ENCODE results near the gene NT5DC2.
A peak's percentile ranks its signal among the peaks of the same experiment; 100 is the strongest.

The NT5DC2 gene

GRCh38 chr3:52517796-52518722 is 15.6 kb downstream of the NT5DC2 start:
- TF ChIP-seq POLR2A (IDR thresholded peaks at IDR 0.05; ENCODE audit: low read depth, low read length), result no peak
- DNase-seq (ENCODE audit: insufficient read length, low spot score) (no peak), FAIRE-seq (no peak)

GRCh38 chr3:52516509-52517195 is 17.0 kb downstream of the NT5DC2 start:
- DNase-seq (ENCODE audit: insufficient read length, low spot score), result no peak
- no peak for FAIRE-seq

GRCh38 chr3:52515192-52515591 is 18.5 kb downstream of the NT5DC2 start:
- FAIRE-seq, result no peak
- TF ChIP-seq POLR2A (IDR thresholded peaks at IDR 0.05; ENCODE audit: low read depth, low read length), result no peak
- no peak for DNase-seq (ENCODE audit: insufficient read length, low spot score)

More at GRCh38 chr3:52516509-52517195, 17.0 kb downstream of the NT5DC2 start:
- TF ChIP-seq POLR2A (IDR thresholded peaks at IDR 0.05; ENCODE audit: low read depth, low read length), result no peak

GRCh38 chr3:52514576-52514975 is 19.1 kb downstream of the NT5DC2 start:
- FAIRE-seq (no peak), DNase-seq (ENCODE audit: insufficient read length, low spot score) (no peak)
- no peak for TF ChIP-seq POLR2A (IDR thresholded peaks at IDR 0.05; ENCODE audit: low read depth, low read length)

GRCh38 chr3:52513281-52513680 is 20.4 kb downstream of the NT5DC2 start:
- FAIRE-seq (no peak), DNase-seq (ENCODE audit: insufficient read length, low spot score) (no peak)
- no peak for TF ChIP-seq POLR2A (IDR thresholded peaks at IDR 0.05; ENCODE audit: low read depth, low read length)

- FAIRE-seq (no peak), DNase-seq (ENCODE audit: insufficient read length, low spot score) (no peak)
- TF ChIP-seq POLR2A (IDR thresholded peaks at IDR 0.05; ENCODE audit: low read depth, low read length), result no peak
Observed at GRCh38 chr3:52512727-52513126, 20.9 kb downstream of the NT5DC2 start.

GRCh38 chr3:52512105-52512504 is 21.6 kb downstream of the NT5DC2 start:
- DNase-seq (ENCODE audit: insufficient read length, low spot score), result no peak
- no peak for TF ChIP-seq POLR2A (IDR thresholded peaks at IDR 0.05; ENCODE audit: low read depth, low read length)
- FAIRE-seq, result no peak

GRCh38 chr3:52511509-52511908 is 22.1 kb downstream of the NT5DC2 start:
- FAIRE-seq, result no peak
- no peak for DNase-seq (ENCODE audit: insufficient read length, low spot score)
- no peak for TF ChIP-seq POLR2A (IDR thresholded peaks at IDR 0.05; ENCODE audit: low read depth, low read length)

GRCh38 chr3:52509753-52510328 is 23.8 kb downstream of the NT5DC2 start:
- DNase-seq (ENCODE audit: insufficient read length, low spot score) (no peak), FAIRE-seq (no peak)
- TF ChIP-seq POLR2A (IDR thresholded peaks at IDR 0.05; ENCODE audit: low read depth, low read length), result no peak

- FAIRE-seq (no peak), DNase-seq (ENCODE audit: insufficient read length, low spot score) (peak; percentile 94)
- TF ChIP-seq POLR2A (IDR thresholded peaks at IDR 0.05; ENCODE audit: low read depth, low read length), result no peak
Observed at GRCh38 chr3:52507359-52507758, 26.3 kb downstream of the NT5DC2 start.

- DNase-seq (ENCODE audit: insufficient read length, low spot score) (no peak), FAIRE-seq (no peak)
- TF ChIP-seq POLR2A (IDR thresholded peaks at IDR 0.05; ENCODE audit: low read depth, low read length), result no peak
Observed at GRCh38 chr3:52506266-52506966, 27.2 kb downstream of the NT5DC2 start.

- TF ChIP-seq POLR2A (IDR thresholded peaks at IDR 0.05; ENCODE audit: low read depth, low read length), result no peak
- DNase-seq (ENCODE audit: insufficient read length, low spot score) (no peak), FAIRE-seq (no peak)
Observed at GRCh38 chr3:52504977-52505376, 28.7 kb downstream of the NT5DC2 start.

- no peak for TF ChIP-seq POLR2A (IDR thresholded peaks at IDR 0.05; ENCODE audit: low read depth, low read length)
- no peak for FAIRE-seq
- no peak for DNase-seq (ENCODE audit: insufficient read length, low spot score)
Observed at GRCh38 chr3:52503788-52504424, 29.8 kb downstream of the NT5DC2 start.

Measured in H54 (cell line).